Body of pancreas (tissue), 4 donors: Measurements from ENCODE around the gene RPTOR.

Experiments used
- POLR2A ChIP-seq, 3 donors: fragments of 450-650 bp; IDR thresholded peaks; one replicate each; pipeline ENCODE4 v1.6.1; 2016; ENCODE audit warnings: antibody characterized with exemption in 3 of 3, mild to moderate bottlenecking in 2 of 3
- TF ChIP-seq, protein P1 (sequence below), 7 experiments: fragments of 450-650 bp in 4 of 7; fragments of 200-600 bp in 3 of 7; sonication (generic) in 3 of 7; IDR thresholded peaks; one replicate each; pipeline ENCODE4 v1.5.1; 2016 to 2019; ENCODE audit warnings: antibody characterized with exemption in 7 of 7

DNA sequence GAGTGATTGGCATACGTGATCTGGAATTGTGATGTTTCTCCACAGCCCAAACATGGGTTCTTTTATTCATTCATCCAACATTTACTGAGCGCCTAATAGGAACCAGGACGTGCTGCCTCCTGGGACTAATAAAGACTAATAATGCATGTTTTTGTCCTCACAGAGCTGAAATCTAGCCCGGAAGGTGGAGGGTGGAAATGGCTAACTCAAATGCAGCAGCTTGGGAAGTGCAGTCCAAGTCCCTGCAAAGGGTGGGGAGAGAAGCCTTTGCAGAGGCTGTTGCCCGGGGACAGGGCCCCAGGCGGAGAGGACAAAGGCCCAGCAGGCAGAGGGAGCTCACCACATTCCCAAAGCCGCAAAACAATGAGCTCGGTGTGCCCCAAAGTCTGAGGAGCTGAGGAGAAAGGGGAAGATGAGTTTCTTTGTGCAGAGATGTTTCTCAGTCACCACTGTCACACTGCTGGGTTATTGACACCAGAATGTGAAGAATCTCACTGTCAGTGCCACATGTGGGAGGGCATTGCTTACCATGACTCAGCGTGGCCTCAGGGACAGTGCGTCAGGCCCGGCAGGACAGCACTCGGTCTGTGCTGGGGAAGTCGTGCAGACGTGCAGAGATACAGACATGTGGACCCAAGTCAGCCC lies 328.8 kb downstream of the RPTOR start:
- TF ChIP-seq, protein P1, sequence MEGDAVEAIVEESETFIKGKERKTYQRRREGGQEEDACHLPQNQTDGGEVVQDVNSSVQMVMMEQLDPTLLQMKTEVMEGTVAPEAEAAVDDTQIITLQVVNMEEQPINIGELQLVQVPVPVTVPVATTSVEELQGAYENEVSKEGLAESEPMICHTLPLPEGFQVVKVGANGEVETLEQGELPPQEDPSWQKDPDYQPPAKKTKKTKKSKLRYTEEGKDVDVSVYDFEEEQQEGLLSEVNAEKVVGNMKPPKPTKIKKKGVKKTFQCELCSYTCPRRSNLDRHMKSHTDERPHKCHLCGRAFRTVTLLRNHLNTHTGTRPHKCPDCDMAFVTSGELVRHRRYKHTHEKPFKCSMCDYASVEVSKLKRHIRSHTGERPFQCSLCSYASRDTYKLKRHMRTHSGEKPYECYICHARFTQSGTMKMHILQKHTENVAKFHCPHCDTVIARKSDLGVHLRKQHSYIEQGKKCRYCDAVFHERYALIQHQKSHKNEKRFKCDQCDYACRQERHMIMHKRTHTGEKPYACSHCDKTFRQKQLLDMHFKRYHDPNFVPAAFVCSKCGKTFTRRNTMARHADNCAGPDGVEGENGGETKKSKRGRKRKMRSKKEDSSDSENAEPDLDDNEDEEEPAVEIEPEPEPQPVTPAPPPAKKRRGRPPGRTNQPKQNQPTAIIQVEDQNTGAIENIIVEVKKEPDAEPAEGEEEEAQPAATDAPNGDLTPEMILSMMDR (IDR thresholded peaks at IDR 0.05): no peak
- TF ChIP-seq POLR2A (IDR thresholded peaks at IDR 0.05): no peak
